Measurements from ENCODE around the gene PSMF1. TPM values are rescaled to one million over a fixed set of nuclear protein-coding genes. Genes with fewer than 3 reads are reported as not detected.

The PSMF1 gene
- total RNA-seq, 2 donors from 2014 or later = 86.7 to 116 TPM

DNA sequence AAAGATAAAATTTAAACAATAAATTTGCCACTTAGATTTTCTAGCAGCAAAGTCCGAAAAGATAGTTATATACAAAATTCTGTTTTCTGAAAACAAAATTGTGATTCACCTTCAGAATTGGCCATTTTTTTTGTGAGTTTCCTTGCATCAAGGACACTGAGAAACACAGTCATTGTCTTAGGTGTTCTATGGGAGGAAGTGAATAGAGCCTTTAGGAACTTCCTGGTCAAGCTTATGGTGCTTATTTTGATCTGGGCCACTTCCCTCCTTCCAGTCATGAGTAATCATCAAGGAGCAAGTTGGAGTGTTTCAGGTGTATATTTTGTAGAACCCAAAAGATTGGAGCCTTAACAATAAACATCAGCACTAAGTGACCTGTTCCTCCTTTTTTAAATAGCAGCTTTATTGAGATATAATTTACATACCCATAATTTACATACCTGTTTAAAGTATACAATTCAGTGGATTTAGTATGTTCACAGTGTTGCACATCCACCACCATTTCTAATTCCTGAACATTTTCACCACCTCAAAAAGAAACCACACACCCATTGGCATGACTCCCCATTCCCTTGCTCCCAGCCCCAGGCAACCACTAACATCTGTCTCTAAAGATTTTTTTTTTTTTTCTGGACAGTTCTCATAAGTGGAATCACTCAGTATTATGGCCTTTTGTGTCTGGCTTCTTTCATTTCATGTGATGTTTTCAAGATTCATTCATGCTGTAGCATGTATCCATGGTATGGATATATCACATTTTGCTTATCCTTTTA is 48.7 kb downstream of the PSMF1 start:
- Histone ChIP-seq H3K4me3 (no peak overlapping the region), H3K27ac (no peak overlapping the region), H3K9me3 (no peaks in the 10 kb centered on the region), H3K27me3 (replicated peaks; ENCODE audit: insufficient read depth) (no peaks in the 10 kb centered on the region), H3K4me1 (ENCODE audit: control insufficient read depth in 1 of 2, low read depth in 2 of 2) (no peaks in the 10 kb centered on the region), H3K36me3 (peaks cover 55% of the 10 kb centered on the region)
- DNase-seq (ENCODE audit: low spot score) (no peak), ATAC-seq (ENCODE audit: insufficient number of reproducible peaks, low FRiP score, low read depth) (no peak)
- TF ChIP-seq, protein P1, sequence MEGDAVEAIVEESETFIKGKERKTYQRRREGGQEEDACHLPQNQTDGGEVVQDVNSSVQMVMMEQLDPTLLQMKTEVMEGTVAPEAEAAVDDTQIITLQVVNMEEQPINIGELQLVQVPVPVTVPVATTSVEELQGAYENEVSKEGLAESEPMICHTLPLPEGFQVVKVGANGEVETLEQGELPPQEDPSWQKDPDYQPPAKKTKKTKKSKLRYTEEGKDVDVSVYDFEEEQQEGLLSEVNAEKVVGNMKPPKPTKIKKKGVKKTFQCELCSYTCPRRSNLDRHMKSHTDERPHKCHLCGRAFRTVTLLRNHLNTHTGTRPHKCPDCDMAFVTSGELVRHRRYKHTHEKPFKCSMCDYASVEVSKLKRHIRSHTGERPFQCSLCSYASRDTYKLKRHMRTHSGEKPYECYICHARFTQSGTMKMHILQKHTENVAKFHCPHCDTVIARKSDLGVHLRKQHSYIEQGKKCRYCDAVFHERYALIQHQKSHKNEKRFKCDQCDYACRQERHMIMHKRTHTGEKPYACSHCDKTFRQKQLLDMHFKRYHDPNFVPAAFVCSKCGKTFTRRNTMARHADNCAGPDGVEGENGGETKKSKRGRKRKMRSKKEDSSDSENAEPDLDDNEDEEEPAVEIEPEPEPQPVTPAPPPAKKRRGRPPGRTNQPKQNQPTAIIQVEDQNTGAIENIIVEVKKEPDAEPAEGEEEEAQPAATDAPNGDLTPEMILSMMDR (IDR thresholded peaks at IDR 0.05) = no peak

DNA sequence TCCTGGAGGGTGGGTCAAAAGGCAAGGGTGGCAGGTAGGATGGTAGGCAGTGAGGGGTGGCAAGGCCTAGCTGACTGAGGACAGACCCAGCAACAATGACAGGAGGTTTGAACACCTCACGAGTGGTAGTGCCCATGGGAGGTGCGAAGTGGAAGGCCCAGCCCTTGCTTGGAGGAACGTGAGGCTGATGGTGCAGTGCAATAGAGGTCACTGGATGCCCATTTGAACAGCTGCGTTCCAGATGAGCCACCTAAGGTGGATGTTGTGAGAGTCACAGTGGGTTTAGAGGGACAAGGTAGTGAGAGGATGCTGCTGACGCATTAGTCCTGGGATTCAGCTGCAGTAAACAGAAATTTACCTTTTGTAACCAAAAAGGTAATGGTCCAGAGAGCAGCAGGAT is 50.8 kb downstream of the PSMF1 start:
- Histone ChIP-seq H3K9me3 (no peaks in the 10 kb centered on the region), H3K36me3 (peaks cover 46% of the 10 kb centered on the region), H3K4me1 (ENCODE audit: control insufficient read depth in 1 of 2, low read depth in 2 of 2) (no peaks in the 10 kb centered on the region), H3K4me3 (no peak overlapping the region), H3K27me3 (replicated peaks; ENCODE audit: insufficient read depth) (no peaks in the 10 kb centered on the region), H3K27ac (no peak overlapping the region)
- ATAC-seq (ENCODE audit: insufficient number of reproducible peaks, low FRiP score, low read depth) (no peak), DNase-seq (ENCODE audit: low spot score) (no peak)
- TF ChIP-seq, protein P1 (IDR thresholded peaks at IDR 0.05) = no peak

DNA sequence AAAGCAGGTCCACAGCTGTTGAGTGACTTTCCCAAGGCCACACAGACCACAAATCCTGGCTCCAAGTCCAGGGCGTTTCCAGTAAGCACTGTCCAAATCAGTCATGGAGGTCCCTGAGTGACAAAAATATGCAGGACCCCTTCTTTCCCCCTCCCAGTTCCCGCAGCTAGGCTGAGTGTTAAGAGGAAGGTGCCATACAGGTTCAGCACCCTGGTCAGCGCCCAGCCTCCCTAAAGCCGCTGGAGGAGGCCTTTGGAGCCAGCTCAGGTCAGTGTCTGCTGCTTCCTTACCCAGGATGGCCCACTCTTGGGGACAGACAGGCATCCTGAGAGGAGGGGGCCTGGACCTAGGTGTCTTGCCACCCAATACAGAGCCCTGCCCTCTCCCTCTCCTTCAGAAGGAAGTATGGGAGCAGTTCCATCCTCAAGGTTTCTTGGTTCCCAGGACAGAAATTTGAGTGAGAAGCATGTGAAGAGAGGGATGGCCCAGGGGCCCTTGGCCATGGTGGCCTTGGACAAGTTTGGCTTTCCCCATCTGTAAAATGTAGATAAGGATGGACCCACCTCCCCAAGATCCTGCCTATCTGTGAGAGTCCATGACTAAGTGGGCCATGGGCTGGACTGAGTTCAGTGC is 53.2 kb downstream of the PSMF1 start:
- DNase-seq (ENCODE audit: low spot score) (no peak), ATAC-seq (ENCODE audit: insufficient number of reproducible peaks, low FRiP score, low read depth) (no peak)
- Histone ChIP-seq H3K4me1 (ENCODE audit: control insufficient read depth in 1 of 2, low read depth in 2 of 2) (no peaks in the 10 kb centered on the region), H3K36me3 (peaks cover 24% of the 10 kb centered on the region), H3K27me3 (replicated peaks; ENCODE audit: insufficient read depth) (no peaks in the 10 kb centered on the region), H3K27ac (no peak overlapping the region), H3K9me3 (no peaks in the 10 kb centered on the region), H3K4me3 (no peak overlapping the region)
- TF ChIP-seq, protein P1 (IDR thresholded peaks at IDR 0.05) = no peak

DNA sequence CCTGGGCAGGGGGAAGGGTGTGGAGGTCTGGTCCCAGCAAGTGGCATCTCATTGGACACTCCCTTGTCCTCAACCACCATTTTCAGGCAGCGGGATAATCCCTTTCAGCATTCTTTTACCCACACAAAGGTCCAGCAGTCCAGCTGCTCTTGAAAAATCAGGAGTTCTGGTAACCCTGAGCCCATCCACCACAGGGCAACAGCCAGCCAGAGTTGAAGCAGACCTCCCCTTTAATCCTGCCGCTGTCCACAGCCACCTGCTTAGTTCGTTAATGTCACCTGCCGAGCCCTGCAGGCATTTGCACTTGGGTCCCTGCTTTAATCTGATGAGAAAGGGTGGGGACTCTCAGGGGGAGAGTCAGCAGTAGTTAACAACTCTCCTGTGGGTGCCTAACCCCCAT is 55.3 kb downstream of the PSMF1 start:
- no peak for ATAC-seq (ENCODE audit: insufficient number of reproducible peaks, low FRiP score, low read depth)
- DNase-seq (ENCODE audit: low spot score) = no peak
- Histone ChIP-seq H3K4me1 (ENCODE audit: control insufficient read depth in 1 of 2, low read depth in 2 of 2) (no peaks in the 10 kb centered on the region), H3K27ac (no peak overlapping the region), H3K4me3 (no peak overlapping the region), H3K27me3 (replicated peaks; ENCODE audit: insufficient read depth) (no peaks in the 10 kb centered on the region), H3K36me3 (peaks cover 24% of the 10 kb centered on the region), H3K9me3 (no peaks in the 10 kb centered on the region)
- TF ChIP-seq, protein P1 (IDR thresholded peaks at IDR 0.05) = no peak

DNA sequence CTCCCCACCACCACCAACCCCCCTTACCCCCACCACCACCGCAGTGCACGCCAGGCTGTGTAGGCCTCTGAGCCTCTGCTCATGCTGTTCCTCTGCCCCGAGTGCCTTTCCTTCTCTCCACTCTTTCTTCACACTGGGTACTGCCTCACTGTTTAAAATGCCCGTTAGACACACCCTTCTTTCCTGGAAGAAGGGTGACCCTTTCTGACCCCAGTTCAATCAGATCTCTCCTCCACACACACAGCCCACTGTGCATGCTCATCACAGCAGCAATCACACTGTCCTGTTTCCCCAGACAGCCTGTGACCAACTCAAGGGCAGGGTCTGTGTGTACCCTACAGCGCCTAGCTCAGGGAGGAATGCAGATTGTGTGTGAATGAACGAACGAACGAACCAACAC is 56.4 kb downstream of the PSMF1 start:
- TF ChIP-seq, protein P1 (IDR thresholded peaks at IDR 0.05) = no peak
- Histone ChIP-seq H3K36me3 (peaks cover 21% of the 10 kb centered on the region), H3K4me3 (no peak overlapping the region), H3K4me1 (ENCODE audit: control insufficient read depth in 1 of 2, low read depth in 2 of 2) (no peaks in the 10 kb centered on the region), H3K27me3 (replicated peaks; ENCODE audit: insufficient read depth) (no peaks in the 10 kb centered on the region), H3K27ac (no peak overlapping the region), H3K9me3 (no peaks in the 10 kb centered on the region)
- ATAC-seq (ENCODE audit: insufficient number of reproducible peaks, low FRiP score, low read depth) = no peak
- no peak for DNase-seq (ENCODE audit: low spot score)
